Measurements from ENCODE around the gene CCBE1.
A peak's percentile ranks its signal among the peaks of the same experiment; 100 is the strongest.

Gene CCBE1

GRCh38 chr18:59505356-59505755 is 191.9 kb downstream of the CCBE1 start:
- Histone ChIP-seq H3K36me3 (ENCODE audit: low read depth) (no peaks in the 10 kb centered on the region), H3K27me3 (ENCODE audit: insufficient read depth, poor library complexity, severe bottlenecking) (no peaks in the 10 kb centered on the region), H3K4me1 (ENCODE audit: insufficient read depth, poor library complexity, severe bottlenecking) (peaks cover 24% of the 10 kb centered on the region), H3K27ac (ENCODE audit: poor library complexity, severe bottlenecking) (no peak overlapping the region), H3K4me3 (ENCODE audit: severe bottlenecking) (no peak overlapping the region), H3K9me3 (ENCODE audit: severe bottlenecking) (no peaks in the 10 kb centered on the region)
- no peak for DNase-seq (ENCODE audit: low spot score)
- no peak for TF ChIP-seq CTCF (IDR thresholded peaks at IDR 0.05; ENCODE audit: poor library complexity, severe bottlenecking)
- ATAC-seq (ENCODE audit: low read depth): no peak

- TF ChIP-seq CTCF (IDR thresholded peaks at IDR 0.05; ENCODE audit: poor library complexity, severe bottlenecking): no peak
- no peaks in the 10 kb centered on the region for H3K36me3 ChIP-seq (ENCODE audit: low read depth)
- H3K27me3 ChIP-seq (ENCODE audit: insufficient read depth, poor library complexity, severe bottlenecking): no peaks in the 10 kb centered on the region
- no peaks in the 10 kb centered on the region for H3K9me3 ChIP-seq (ENCODE audit: severe bottlenecking)
- H3K4me1 ChIP-seq (ENCODE audit: insufficient read depth, poor library complexity, severe bottlenecking): peaks cover 24% of the 10 kb centered on the region
- no peak for DNase-seq (ENCODE audit: low spot score)
- peak; percentile 79 for ATAC-seq (ENCODE audit: low read depth)
- peak overlapping the region; percentile 65 for H3K27ac ChIP-seq (ENCODE audit: poor library complexity, severe bottlenecking)
- H3K4me3 ChIP-seq (ENCODE audit: severe bottlenecking): no peak overlapping the region
Measured at GRCh38 chr18:59502274-59503175, 194.7 kb downstream of the CCBE1 start.

- TF ChIP-seq CTCF (IDR thresholded peaks at IDR 0.05; ENCODE audit: poor library complexity, severe bottlenecking): no peak
- peaks cover 24% of the 10 kb centered on the region for H3K4me1 ChIP-seq (ENCODE audit: insufficient read depth, poor library complexity, severe bottlenecking)
- H3K36me3 ChIP-seq (ENCODE audit: low read depth): no peaks in the 10 kb centered on the region
- no peaks in the 10 kb centered on the region for H3K9me3 ChIP-seq (ENCODE audit: severe bottlenecking)
- ATAC-seq (ENCODE audit: low read depth) (peak; percentile 42), DNase-seq (ENCODE audit: low spot score) (no peak)
- H3K27ac ChIP-seq (ENCODE audit: poor library complexity, severe bottlenecking): peak overlapping the region; percentile 65
- H3K4me3 ChIP-seq (ENCODE audit: severe bottlenecking): no peak overlapping the region
- no peaks in the 10 kb centered on the region for H3K27me3 ChIP-seq (ENCODE audit: insufficient read depth, poor library complexity, severe bottlenecking)
Measured at GRCh38 chr18:59501920-59502273, 195.3 kb downstream of the CCBE1 start.

GRCh38 chr18:59500765-59501164 is 196.5 kb downstream of the CCBE1 start:
- DNase-seq (ENCODE audit: low spot score): no peak
- Histone ChIP-seq H3K27ac (ENCODE audit: poor library complexity, severe bottlenecking) (no peak overlapping the region), H3K9me3 (ENCODE audit: severe bottlenecking) (no peaks in the 10 kb centered on the region), H3K36me3 (ENCODE audit: low read depth) (no peaks in the 10 kb centered on the region), H3K27me3 (ENCODE audit: insufficient read depth, poor library complexity, severe bottlenecking) (no peaks in the 10 kb centered on the region), H3K4me3 (ENCODE audit: severe bottlenecking) (no peak overlapping the region), H3K4me1 (ENCODE audit: insufficient read depth, poor library complexity, severe bottlenecking) (peaks cover 24% of the 10 kb centered on the region)
- ATAC-seq (ENCODE audit: low read depth): no peak
- no peak for TF ChIP-seq CTCF (IDR thresholded peaks at IDR 0.05; ENCODE audit: poor library complexity, severe bottlenecking)

GRCh38 chr18:59498506-59499086 is 198.6 kb downstream of the CCBE1 start:
- Histone ChIP-seq H3K4me3 (ENCODE audit: severe bottlenecking) (no peak overlapping the region), H3K36me3 (ENCODE audit: low read depth) (no peaks in the 10 kb centered on the region), H3K9me3 (ENCODE audit: severe bottlenecking) (no peaks in the 10 kb centered on the region), H3K4me1 (ENCODE audit: insufficient read depth, poor library complexity, severe bottlenecking) (peaks cover 21% of the 10 kb centered on the region), H3K27ac (ENCODE audit: poor library complexity, severe bottlenecking) (no peak overlapping the region), H3K27me3 (ENCODE audit: insufficient read depth, poor library complexity, severe bottlenecking) (no peaks in the 10 kb centered on the region)
- ATAC-seq (ENCODE audit: low read depth): no peak
- no peak for TF ChIP-seq CTCF (IDR thresholded peaks at IDR 0.05; ENCODE audit: poor library complexity, severe bottlenecking)
- no peak for DNase-seq (ENCODE audit: low spot score)

Measured in RWPE2 (cell line).